Vagina (tissue), 2 donors: ENCODE data around the gene CAPN14. TPM values are rescaled to one million over a fixed set of nuclear protein-coding genes. Genes with fewer than 3 reads are reported as not detected.

Experiments
- DNase-seq, 2 donors: peaks; one replicate each; pipeline ENCODE4 v3.0.0-alpha.2; 2017; ENCODE audit errors: extremely low spot score in 2 of 2
- H3K27ac ChIP-seq: fragments of 200-600 bp; sonication (generic); one replicate; pipeline ENCODE4 v1.5.1; 2019
- H3K27me3 ChIP-seq: fragments of 200-600 bp; sonication (generic); one replicate; pipeline ENCODE4 v1.5.1; 2019
- H3K36me3 ChIP-seq, 2 donors: fragments of 200-600 bp; sonication (generic); one replicate each; pipeline ENCODE4 v1.5.1; 2017 to 2019
- H3K4me1 ChIP-seq: fragments of 200-600 bp; sonication (generic); one replicate; pipeline ENCODE4 v1.5.1; 2019
- H3K4me3 ChIP-seq, 2 donors: fragments of 200-600 bp; sonication (generic); 1 replicate in 1 of 2; 2 replicates in 1 of 2; pipeline ENCODE4 v1.5.1; 2016 to 2019
- H3K9me3 ChIP-seq: fragments of 200-600 bp; sonication (generic); one replicate; pipeline ENCODE4 v1.5.1; 2019
- POLR2A ChIP-seq, 2 donors: fragments of 450-650 bp; IDR thresholded peaks; one replicate each; pipeline ENCODE4 v1.6.1; 2017; ENCODE audit warnings: antibody characterized with exemption in 2 of 2, mild to moderate bottlenecking in 2 of 2, moderate library complexity in 2 of 2
- POLR2AphosphoS5 ChIP-seq, 2 donors: sonication (generic); formaldehyde crosslinking; IDR thresholded peaks; one replicate each; pipeline ENCODE4 v1.9.0; 2017; ENCODE audit warnings: antibody characterized with exemption in 2 of 2, mild to moderate bottlenecking in 2 of 2, low read depth in 1 of 2; ENCODE audit not compliant: insufficient read depth in 1 of 2
- intact Hi-C: fragments of 100-400 bp; cut with DNase I; formaldehyde crosslinking; loops from one replicate; pipeline ENCODE4 v1.15.1; 2023
- total RNA-seq: library from RNA; depleted of rRNA; stranded (reverse); fragments of >200 nt; gene quantifications from one replicate; pipeline ENCODE4 v1.2.3, GENCODE V29; 2016
- TF ChIP-seq, protein P1 (sequence below), 3 experiments: fragments of 450-650 bp in 2 of 3; fragments of 200-600 bp in 1 of 3; sonication (generic) in 1 of 3; IDR thresholded peaks; one replicate each; pipeline ENCODE4 v1.5.1; 2017 to 2019; ENCODE audit warnings: antibody characterized with exemption in 3 of 3, mild to moderate bottlenecking in 2 of 3, moderate library complexity in 2 of 3

Gene CAPN14
- total RNA-seq, 1 donor from 2014 or later: 4.7 TPM

GRCh38 chr2:31136732-31137131, 80.6 kb downstream of the CAPN14 start:
- Histone ChIP-seq H3K4me3 (peak overlapping the region in 1 of 2 donors; percentile 56), H3K27ac (no peak overlapping the region), H3K36me3 (no peaks in the 10 kb centered on the region), H3K27me3 (no peaks in the 10 kb centered on the region), H3K4me1 (peaks cover 20% of the 10 kb centered on the region), H3K9me3 (no peaks in the 10 kb centered on the region)
- peak in 1 of 2 donors; percentile 32 for DNase-seq
- no peak for TF ChIP-seq POLR2AphosphoS5 (IDR thresholded peaks at IDR 0.05; ENCODE audit: insufficient read depth in 1 of 2, low read depth in 1 of 2)
- no peak for TF ChIP-seq POLR2A (IDR thresholded peaks at IDR 0.05)
- TF ChIP-seq, protein P1, sequence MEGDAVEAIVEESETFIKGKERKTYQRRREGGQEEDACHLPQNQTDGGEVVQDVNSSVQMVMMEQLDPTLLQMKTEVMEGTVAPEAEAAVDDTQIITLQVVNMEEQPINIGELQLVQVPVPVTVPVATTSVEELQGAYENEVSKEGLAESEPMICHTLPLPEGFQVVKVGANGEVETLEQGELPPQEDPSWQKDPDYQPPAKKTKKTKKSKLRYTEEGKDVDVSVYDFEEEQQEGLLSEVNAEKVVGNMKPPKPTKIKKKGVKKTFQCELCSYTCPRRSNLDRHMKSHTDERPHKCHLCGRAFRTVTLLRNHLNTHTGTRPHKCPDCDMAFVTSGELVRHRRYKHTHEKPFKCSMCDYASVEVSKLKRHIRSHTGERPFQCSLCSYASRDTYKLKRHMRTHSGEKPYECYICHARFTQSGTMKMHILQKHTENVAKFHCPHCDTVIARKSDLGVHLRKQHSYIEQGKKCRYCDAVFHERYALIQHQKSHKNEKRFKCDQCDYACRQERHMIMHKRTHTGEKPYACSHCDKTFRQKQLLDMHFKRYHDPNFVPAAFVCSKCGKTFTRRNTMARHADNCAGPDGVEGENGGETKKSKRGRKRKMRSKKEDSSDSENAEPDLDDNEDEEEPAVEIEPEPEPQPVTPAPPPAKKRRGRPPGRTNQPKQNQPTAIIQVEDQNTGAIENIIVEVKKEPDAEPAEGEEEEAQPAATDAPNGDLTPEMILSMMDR (IDR thresholded peaks at IDR 0.05): no peak
- intact Hi-C loops: no loop called here

- intact Hi-C loops: no loop called here
- Histone ChIP-seq H3K9me3 (no peaks in the 10 kb centered on the region), H3K27ac (no peak overlapping the region), H3K27me3 (no peaks in the 10 kb centered on the region), H3K36me3 (no peaks in the 10 kb centered on the region), H3K4me3 (no peak overlapping the region), H3K4me1 (peaks cover 20% of the 10 kb centered on the region)
- TF ChIP-seq POLR2A (IDR thresholded peaks at IDR 0.05): no peak
- TF ChIP-seq, protein P1 (IDR thresholded peaks at IDR 0.05): no peak
- no peak for TF ChIP-seq POLR2AphosphoS5 (IDR thresholded peaks at IDR 0.05; ENCODE audit: insufficient read depth in 1 of 2, low read depth in 1 of 2)
- peak in 1 of 2 donors; percentile 34 for DNase-seq
Measured at GRCh38 chr2:31136000-31136399, 81.3 kb downstream of the CAPN14 start.

- no peaks in the 10 kb centered on the region for H3K9me3 ChIP-seq
- peak in 1 of 2 donors; percentile 52 for DNase-seq
- no peak overlapping the region for H3K4me3 ChIP-seq
- no peak for TF ChIP-seq POLR2AphosphoS5 (IDR thresholded peaks at IDR 0.05; ENCODE audit: insufficient read depth in 1 of 2, low read depth in 1 of 2)
- TF ChIP-seq POLR2A (IDR thresholded peaks at IDR 0.05): no peak
- TF ChIP-seq, protein P1 (IDR thresholded peaks at IDR 0.05): no peak
- H3K36me3 ChIP-seq: no peaks in the 10 kb centered on the region
- no peaks in the 10 kb centered on the region for H3K27me3 ChIP-seq
- H3K27ac ChIP-seq: no peak overlapping the region
- H3K4me1 ChIP-seq: peaks cover 20% of the 10 kb centered on the region
- intact Hi-C loops: no loop called here
Measured at GRCh38 chr2:31134480-31134879, 82.8 kb downstream of the CAPN14 start.

GRCh38 chr2:31132786-31133185, 84.5 kb downstream of the CAPN14 start:
- peaks cover 10% of the 10 kb centered on the region for H3K4me1 ChIP-seq
- no peaks in the 10 kb centered on the region for H3K9me3 ChIP-seq
- H3K27ac ChIP-seq: no peak overlapping the region
- no peaks in the 10 kb centered on the region for H3K36me3 ChIP-seq
- no peak overlapping the region for H3K4me3 ChIP-seq
- TF ChIP-seq POLR2A (IDR thresholded peaks at IDR 0.05) (no peak), POLR2AphosphoS5 (IDR thresholded peaks at IDR 0.05; ENCODE audit: insufficient read depth in 1 of 2, low read depth in 1 of 2) (no peak)
- TF ChIP-seq, protein P1 (IDR thresholded peaks at IDR 0.05): no peak
- intact Hi-C loops: no loop called here
- H3K27me3 ChIP-seq: no peaks in the 10 kb centered on the region
- peak in 1 of 2 donors; percentile 56 for DNase-seq

- H3K36me3 ChIP-seq: no peaks in the 10 kb centered on the region
- peaks cover under 1% of the 10 kb centered on the region for H3K4me1 ChIP-seq
- TF ChIP-seq POLR2A (IDR thresholded peaks at IDR 0.05): no peak
- no peak for TF ChIP-seq POLR2AphosphoS5 (IDR thresholded peaks at IDR 0.05; ENCODE audit: insufficient read depth in 1 of 2, low read depth in 1 of 2)
- TF ChIP-seq, protein P1 (IDR thresholded peaks at IDR 0.05): no peak
- no peak overlapping the region for H3K4me3 ChIP-seq
- peak in 1 of 2 donors; percentile 54 for DNase-seq
- H3K9me3 ChIP-seq: no peaks in the 10 kb centered on the region
- no peak overlapping the region for H3K27ac ChIP-seq
- intact Hi-C loops: no loop called here
- H3K27me3 ChIP-seq: no peaks in the 10 kb centered on the region
Measured at GRCh38 chr2:31131871-31132270, 85.4 kb downstream of the CAPN14 start.
